LNCaP clone FGC (cell line): Measurements from ENCODE around the gene ATL3.
"Not testable (repeated sequence)": the region's sequence is repeated elsewhere in the genome, so short reads cannot be mapped to it uniquely, and the experiment has no call there.

Source experiments
- DNase-seq: peaks from one replicate; pipeline ENCODE4 v3.0.0-alpha.2; 2011; ENCODE audit warnings: low read depth
- H3K4me3 ChIP-seq: 2 replicates; pipeline ENCODE4 v1.5.1; 2011; ENCODE audit warnings: mild to moderate bottlenecking, low read depth, low read length, control low read depth
- CTCF ChIP-seq: IDR thresholded peaks from 2 replicates; pipeline ENCODE4 v1.5.1; 2012; ENCODE audit warnings: mild to moderate bottlenecking; ENCODE audit not compliant: control insufficient read depth, insufficient read depth; ENCODE audit errors: extremely low read depth

The ATL3 gene

GRCh38 chr11:63694596-63694995 is 23.4 kb upstream of the ATL3 start:
- DNase-seq = no peak
- no peak for TF ChIP-seq CTCF
- no peak overlapping the region for H3K4me3 ChIP-seq

DNA sequence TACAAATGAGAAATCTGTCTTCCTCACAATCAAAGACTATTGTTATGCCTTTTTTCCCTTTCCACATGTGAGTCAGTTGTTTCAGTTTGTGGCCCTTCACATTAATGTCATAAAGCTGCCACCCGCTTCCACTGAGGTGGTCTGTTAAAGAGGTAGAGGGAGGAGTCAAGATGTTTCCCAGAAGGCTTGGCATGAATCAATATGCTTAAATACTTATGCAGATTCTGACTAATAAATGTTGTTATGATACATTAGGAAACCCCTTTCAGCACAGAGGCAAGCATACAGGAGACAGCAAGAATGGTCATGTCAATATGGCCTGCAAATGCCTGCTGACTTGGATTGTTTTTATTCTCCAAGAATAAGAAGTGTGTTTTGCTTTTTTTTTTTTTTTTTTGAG is 16.7 kb upstream of the ATL3 start:
- DNase-seq = no peak
- TF ChIP-seq CTCF = no peak
- no peak overlapping the region for H3K4me3 ChIP-seq

GRCh38 chr11:63686926-63687325 is 15.8 kb upstream of the ATL3 start:
- no peak for DNase-seq
- H3K4me3 ChIP-seq = no peak overlapping the region
- no peak for TF ChIP-seq CTCF

GRCh38 chr11:63685158-63685721 is 14.1 kb upstream of the ATL3 start:
- not testable (repeated sequence) for DNase-seq

GRCh38 chr11:63683133-63683991 is 12.2 kb upstream of the ATL3 start:
- H3K4me3 ChIP-seq = peak overlapping the region; percentile 86
- no peak for DNase-seq
- TF ChIP-seq CTCF = no peak

More at GRCh38 chr11:63685158-63685721, 14.1 kb upstream of the ATL3 start:
- H3K4me3 ChIP-seq = not testable (repeated sequence)

DNA sequence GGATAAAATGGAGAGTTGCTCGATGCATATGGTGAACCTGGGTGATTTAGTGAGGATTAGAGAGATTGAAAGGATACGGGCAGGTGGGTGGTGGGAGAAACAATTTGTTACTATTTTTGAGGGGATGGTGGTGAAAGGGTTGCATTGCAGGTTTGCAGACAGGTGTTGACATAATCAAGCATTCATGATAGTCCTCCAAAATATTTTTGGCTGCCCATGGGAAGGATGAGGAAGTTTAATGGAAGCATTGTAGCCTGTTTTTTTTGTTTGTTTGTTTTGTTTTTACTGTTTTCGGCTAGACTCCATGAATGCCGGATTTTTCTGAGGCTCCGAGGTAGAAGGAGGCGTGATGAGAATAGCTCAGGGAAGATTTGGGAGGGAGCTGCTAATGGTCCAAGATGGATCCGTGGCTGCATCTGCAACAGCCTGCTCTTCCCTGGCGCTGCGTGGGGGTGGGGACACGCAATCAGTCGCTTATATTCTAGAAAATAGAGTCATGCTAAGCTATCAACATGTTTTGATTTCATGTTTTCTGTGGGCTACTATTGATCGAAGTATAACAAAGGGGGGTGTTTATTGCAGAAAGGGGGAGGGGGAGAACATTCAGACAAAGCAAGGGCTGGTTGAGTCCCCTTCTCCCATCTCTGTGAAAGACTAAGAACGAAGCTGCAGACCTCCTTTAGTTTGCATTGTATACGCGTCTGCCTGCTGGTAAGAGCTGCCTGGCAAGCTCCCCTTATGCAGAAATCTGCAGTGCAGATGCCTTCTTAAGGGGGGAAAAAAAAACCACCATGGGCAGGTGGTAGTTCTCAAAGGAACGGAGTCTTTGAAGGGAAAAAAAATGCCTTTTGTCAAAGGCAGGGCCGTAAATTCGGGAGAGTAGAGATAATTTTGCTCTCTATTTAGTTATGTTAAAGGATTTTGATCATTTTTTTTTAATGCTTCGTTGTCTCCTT is 11.2 kb upstream of the ATL3 start:
- H3K4me3 ChIP-seq = peak overlapping the region; percentile 86
- no peak for TF ChIP-seq CTCF
- no peak for DNase-seq
